Heart left ventricle (tissue), 16 donors: ENCODE measurements around the gene DCAF17. TPM values are rescaled to one million over a fixed set of nuclear protein-coding genes. Genes with fewer than 3 reads are reported as not detected.
"Not testable (repeated sequence)": the region's sequence is repeated elsewhere in the genome, so short reads cannot be mapped to it uniquely, and the experiment has no call there.

Experiments
- ATAC-seq, 4 donors: fragments of 200-7000 bp; cut with Tn5 transposase; one replicate each; pipeline ENCODE4 v1.9.1; 2020 to 2022; ENCODE audit warnings: moderate library complexity in 4 of 4, mild to moderate bottlenecking in 3 of 4, moderate number of reproducible peaks in 1 of 4
- DNase-seq, 5 donors: peaks; one replicate each; pipeline ENCODE4 v3.0.0-alpha.2; 2020
- H3K27ac ChIP-seq, 12 donors: fragments of 200-600 bp; sonication (generic) in 4 of 12; one replicate each; pipeline versions ENCODE4 v1.5.0 to v1.8.0; 2016 to 2022; ENCODE audit warnings: mild to moderate bottlenecking in 2 of 12
- H3K27me3 ChIP-seq, 9 donors: fragments of 200-600 bp; sonication (generic) in 2 of 9; one replicate each; pipeline versions ENCODE4 v1.5.1 to v1.8.0; 2016 to 2022; ENCODE audit warnings: mild to moderate bottlenecking in 3 of 9
- H3K36me3 ChIP-seq, 9 donors: fragments of 200-600 bp; sonication (generic) in 2 of 9; one replicate each; pipeline versions ENCODE4 v1.5.0 to v1.8.0; 2018 to 2022; ENCODE audit warnings: mild to moderate bottlenecking in 2 of 9
- H3K4me1 ChIP-seq, 12 donors: fragments of 200-600 bp; sonication (generic) in 4 of 12; one replicate each; pipeline versions ENCODE4 v1.5.0 to v1.8.0; 2016 to 2022; ENCODE audit warnings: mild to moderate bottlenecking in 3 of 12
- H3K4me3 ChIP-seq, 12 donors: fragments of 200-600 bp; sonication (generic) in 4 of 12; one replicate each; pipeline versions ENCODE4 v1.5.0 to v1.8.0; 2017 to 2022; ENCODE audit warnings: mild to moderate bottlenecking in 9 of 12, moderate library complexity in 4 of 12
- H3K9me3 ChIP-seq, 12 donors: fragments of 200-600 bp; sonication (generic) in 4 of 12; one replicate each; pipeline versions ENCODE4 v1.5.0 to v1.8.0; 2016 to 2022; ENCODE audit warnings: mild to moderate bottlenecking in 1 of 12
- CTCF ChIP-seq, 12 donors: fragments of 200-600 bp; sonication (generic) in 4 of 12; IDR thresholded peaks; one replicate each; pipeline versions ENCODE4 v1.5.0 to v1.8.0; 2018 to 2022; ENCODE audit warnings: antibody characterized with exemption in 12 of 12, mild to moderate bottlenecking in 5 of 12
- POLR2A ChIP-seq, 2 donors: fragments of 450-650 bp; IDR thresholded peaks; one replicate each; pipeline ENCODE4 v1.6.1; 2017; ENCODE audit warnings: antibody characterized with exemption in 2 of 2, mild to moderate bottlenecking in 2 of 2, moderate library complexity in 2 of 2
- WGBS, 4 donors: extraction: QIAGEN DNeasy Blood & Tissue Kit in 2 of 4; methylation state at CpG; one replicate each; pipeline versions ENCODE4 v1.1.5 to v1.1.7; 2013 to 2018; 5-methylcytosine and 5-hydroxymethylcytosine counted together
- intact Hi-C, 10 donors: fragments of 100-400 bp; cut with DNase I; formaldehyde crosslinking; loops; one replicate each; pipeline versions ENCODE4 v1.11.1 to v1.14.2; 2022
- polyA plus RNA-seq, 2 donors: library from polyadenylated mRNA; stranded (reverse); fragments of 200-250 nt; gene quantifications; one replicate each; pipeline ENCODE4 v1.2.3, GENCODE V29; 2013
- total RNA-seq, 9 donors: library from RNA; depleted of rRNA in 2 of 9; stranded (reverse); fragments of >200 nt in 2 of 9; fragmentation: NEBNext Ultra II Directional in 3 of 9; extraction: Animal tissue kit (Norgen Biotek cat#: 25700) in 3 of 9; gene quantifications; one replicate each; pipeline versions ENCODE4 v1.1.0 to v1.2.4, GENCODE V29; 2016 to 2023
- donor health status: ischemic (EF 13 %, LVEDD 7.1; RV severe dilation, severe dysfunction).
- donor health status: healthy with polysubstance abuse.
- donor health status: DM: no; HTN: yes; CAD: no.
- donor health status: DM: no; HTN: no; CAD: no.
- donor health status: ischemic (EF 25% LVEDD 6.9; RV normal size, moderate dysfunction).
- donor health status: ischemic (EF 25% LVEDD 5.7; RV mildly dilated, moderate dysfunction).
- donor health status: healthy.
- donor health status: DM: yes; HTN: yes; CAD: no.
- donor health status: ischemic (EF 35%, LVEDD 5.7; RV mildly dilated, moderate dysfunction).
- donor health status: nonischemic (EF 11% LVEDD 7.7; RV severe dilation, severe dysfunction).
- donor health status: DM: yes; HTN: yes; CAD: no.
- donor health status: PGD.
- donor health status: ischemic (EF 29% LVEDD 5.4; RV normal size, mild dysfunction).
- donor health status: nonischemic (EF 23%, LVEDD 6.1; RV moderate dilation, normal function).

DCAF17 gene
- total and polyA plus RNA-seq, 11 donors = 2.2 to 16.7 (median 7.6) TPM

GRCh38 chr2:171411791-171412483 lies 22.1 kb upstream of the DCAF17 start:
- 91 to 96% (median 93%) methylated on average over 2 of the region's 2 CpGs for WGBS, 4 donors
- H3K27me3 ChIP-seq = no peaks in the 10 kb centered on the region
- H3K4me1 ChIP-seq = peaks cover 0 to 26% (median 5%) of the 10 kb centered on the region in 12 donors
- no peak for ATAC-seq
- intact Hi-C loops = loop anchor here in 3 of 10 donors (10.0 kb wide), 3 partner anchors 67 to 247 kb away; partner anchors contain the start of gene TLK1 (in 1 of the 3)
- no peaks in the 10 kb centered on the region for H3K9me3 ChIP-seq
- no peak for DNase-seq
- H3K36me3 ChIP-seq = no peaks in the 10 kb centered on the region
- no peak overlapping the region for H3K4me3 ChIP-seq
- TF ChIP-seq CTCF (IDR thresholded peaks at IDR 0.05) = no peak
- no peak for TF ChIP-seq POLR2A (IDR thresholded peaks at IDR 0.05)
- H3K27ac ChIP-seq = no peak overlapping the region

- ATAC-seq (no peak), DNase-seq (no peak)
- TF ChIP-seq CTCF (IDR thresholded peaks at IDR 0.05) = no peak
- no peak for TF ChIP-seq POLR2A (IDR thresholded peaks at IDR 0.05)
- Histone ChIP-seq H3K4me1 (peaks cover 0 to 26% (median 5%) of the 10 kb centered on the region in 12 donors), H3K9me3 (no peaks in the 10 kb centered on the region), H3K4me3 (no peak overlapping the region), H3K27ac (no peak overlapping the region), H3K36me3 (no peaks in the 10 kb centered on the region), H3K27me3 (no peaks in the 10 kb centered on the region)
- intact Hi-C loops = loop anchor here in 3 of 10 donors (10.0 kb wide), 3 partner anchors 68 to 248 kb away; partner anchors contain the start of gene TLK1 (in 1 of the 3)
- WGBS, 4 donors = 78 to 81% (median 78%) methylated on average over 2 of the region's 2 CpGs
Observed at GRCh38 chr2:171412571-171413175, 21.4 kb upstream of the DCAF17 start.

- H3K27ac ChIP-seq, H3K9me3 ChIP-seq, H3K36me3 ChIP-seq, H3K27me3 ChIP-seq, ATAC-seq, H3K4me3 ChIP-seq, DNase-seq: not testable (repeated sequence)
- intact Hi-C loops = loop anchor here in 9 of 10 donors (5.0 to 10.0 kb wide), 7 partner anchors 67 to 487 kb away; partner anchors contain the start of genes TLK1 (in 7 of the 9) and GORASP2 (in 1 of the 9)
- WGBS, 4 donors = 79 to 95% (median 86%) methylated on average over 4 of the region's 4 CpGs
- H3K4me1 ChIP-seq = peaks cover 0 to 22% (median 5%) of the 10 kb centered on the region in 12 donors
Observed at GRCh38 chr2:171414645-171415044, 19.4 kb upstream of the DCAF17 start.

- H3K36me3 ChIP-seq = no peaks in the 10 kb centered on the region
- peak overlapping the region in 2 of 12 donors; percentile 11 to 32 for H3K27ac ChIP-seq
- H3K9me3 ChIP-seq = no peaks in the 10 kb centered on the region
- DNase-seq = peak; percentile 81 to 91 (median 85)
- intact Hi-C loops = loop anchor here in 9 of 10 donors (1.0 to 10.0 kb wide), 9 partner anchors 69 to 489 kb away; partner anchors contain the start of genes TLK1 (in 7 of the 9) and GORASP2 (in 1 of the 9)
- H3K27me3 ChIP-seq = no peaks in the 10 kb centered on the region
- 28 to 33% (median 31%) methylated on average over 7 of the region's 7 CpGs for WGBS, 4 donors
- H3K4me3 ChIP-seq = no peak overlapping the region
- H3K4me1 ChIP-seq = peaks cover 0 to 10% (median 1%) of the 10 kb centered on the region in 12 donors
- TF ChIP-seq POLR2A (IDR thresholded peaks at IDR 0.05) (no peak), CTCF (IDR thresholded peaks at IDR 0.05) (peak; percentile 71 to 91 (median 82))
- peak; percentile 92 to 99 (median 98) for ATAC-seq
Observed at GRCh38 chr2:171416009-171416926, 17.8 kb upstream of the DCAF17 start.
